ENCODE results near the gene COX7A2. TPM values are rescaled to one million over a fixed set of nuclear protein-coding genes. Genes with fewer than 3 reads are reported as not detected.

COX7A2 gene
- total RNA-seq, 1 experiment from 2014 or later = 516 TPM

DNA sequence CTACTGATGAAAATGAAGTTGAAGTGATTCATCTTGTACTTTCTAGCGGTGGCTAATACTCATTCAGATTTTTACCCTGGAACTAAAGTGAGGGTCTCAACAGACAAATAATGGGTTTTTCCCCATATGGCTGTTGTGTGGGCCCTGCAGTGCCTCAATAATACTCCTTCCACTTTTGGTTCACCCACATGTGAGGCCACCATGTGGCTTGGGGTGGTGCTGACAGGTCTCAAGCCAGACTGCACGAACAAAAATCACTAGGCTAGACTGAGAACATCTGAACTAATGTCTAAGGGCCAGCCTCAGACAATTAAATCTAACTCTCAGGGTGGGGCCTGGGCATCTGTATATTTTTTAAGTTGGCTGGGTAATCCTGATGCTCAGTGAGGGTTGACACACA is 29.9 kb downstream of the COX7A2 start:
- Histone ChIP-seq H3K23ac (ENCODE audit: insufficient read length, low read depth, low read length) (no peak overlapping the region), H3K79me1 (ENCODE audit: insufficient read depth, low read depth, low read length, poor library complexity, severe bottlenecking) (no peaks in the 10 kb centered on the region), H3T11ph (ENCODE audit: low read length) (no peak overlapping the region), H3K4me2 (ENCODE audit: insufficient read depth, insufficient read length, low read length) (no peak overlapping the region), H2AK5ac (ENCODE audit: insufficient read length, low read length) (no peak overlapping the region), H3K9me3 (ENCODE audit: control insufficient read depth, low read depth, low read length) (no peaks in the 10 kb centered on the region), H4K20me1 (ENCODE audit: control insufficient read depth, insufficient read depth, insufficient read length) (no peaks in the 10 kb centered on the region), H4K8ac (replicated peaks; ENCODE audit: insufficient read length, low read depth, low read length) (no peak overlapping the region), H3K27me3 (ENCODE audit: insufficient read depth, low read length) (peaks cover under 1% of the 10 kb centered on the region; the same call in 1 of the 2 replicates), H3K56ac (ENCODE audit: insufficient read length, low read depth, low read length) (no peak overlapping the region), H2BK20ac (ENCODE audit: low read depth, low read length, poor library complexity, severe bottlenecking) (no peak overlapping the region), H4K91ac (ENCODE audit: insufficient read length, low read depth, low read length) (no peak overlapping the region), H2AFZ (ENCODE audit: low read length) (no peak overlapping the region), H3K4me1 (ENCODE audit: insufficient read depth, low read length) (peaks cover 3% of the 10 kb centered on the region; the same call in 1 of the 2 replicates), H4K5ac (ENCODE audit: insufficient read length, low read depth, low read length) (no peak overlapping the region), H2BK5ac (ENCODE audit: insufficient read length, low read length) (no peak overlapping the region), H3K23me2 (ENCODE audit: insufficient read length, low read depth, low read length, poor library complexity, severe bottlenecking) (peaks cover under 1% of the 10 kb centered on the region), H3K4ac (ENCODE audit: low read depth, low read length) (no peak overlapping the region), H3K9ac (ENCODE audit: extremely low read depth, insufficient read length, low read length) (no peak overlapping the region), H3K18ac (ENCODE audit: insufficient read length, low read depth, low read length) (no peak overlapping the region), H2BK12ac (ENCODE audit: insufficient read length, low read depth, low read length) (no peak overlapping the region), H3K79me2 (ENCODE audit: insufficient read depth, low read length) (no peaks in the 10 kb centered on the region), H3K14ac (ENCODE audit: insufficient read depth, low read length) (no peak overlapping the region), H3K27ac (ENCODE audit: insufficient read length, low read depth, low read length) (no peak overlapping the region), H2BK120ac (ENCODE audit: low read depth, low read length, poor library complexity, severe bottlenecking) (no peak overlapping the region), H2BK15ac (ENCODE audit: low read depth, low read length) (no peak overlapping the region)
- peak overlapping the region in 1 of 2 experiments; percentile 25; a peak in 1 of 5 replicates for H3K4me3 Mint-ChIP-seq
- no CpG with 5 or more reads among the region's 2 CpGs for WGBS (ENCODE audit: extremely low coverage, insufficient read length, low lambda C conversion rate)
- TF ChIP-seq, protein P1, sequence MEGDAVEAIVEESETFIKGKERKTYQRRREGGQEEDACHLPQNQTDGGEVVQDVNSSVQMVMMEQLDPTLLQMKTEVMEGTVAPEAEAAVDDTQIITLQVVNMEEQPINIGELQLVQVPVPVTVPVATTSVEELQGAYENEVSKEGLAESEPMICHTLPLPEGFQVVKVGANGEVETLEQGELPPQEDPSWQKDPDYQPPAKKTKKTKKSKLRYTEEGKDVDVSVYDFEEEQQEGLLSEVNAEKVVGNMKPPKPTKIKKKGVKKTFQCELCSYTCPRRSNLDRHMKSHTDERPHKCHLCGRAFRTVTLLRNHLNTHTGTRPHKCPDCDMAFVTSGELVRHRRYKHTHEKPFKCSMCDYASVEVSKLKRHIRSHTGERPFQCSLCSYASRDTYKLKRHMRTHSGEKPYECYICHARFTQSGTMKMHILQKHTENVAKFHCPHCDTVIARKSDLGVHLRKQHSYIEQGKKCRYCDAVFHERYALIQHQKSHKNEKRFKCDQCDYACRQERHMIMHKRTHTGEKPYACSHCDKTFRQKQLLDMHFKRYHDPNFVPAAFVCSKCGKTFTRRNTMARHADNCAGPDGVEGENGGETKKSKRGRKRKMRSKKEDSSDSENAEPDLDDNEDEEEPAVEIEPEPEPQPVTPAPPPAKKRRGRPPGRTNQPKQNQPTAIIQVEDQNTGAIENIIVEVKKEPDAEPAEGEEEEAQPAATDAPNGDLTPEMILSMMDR (conservative IDR thresholded peaks at IDR 0.05) = no peak
- H3K4me1 Mint-ChIP-seq = peaks cover 31 to 37% of the 10 kb centered on the region in 2 experiments
- H3K36me3 Mint-ChIP-seq (ENCODE audit: insufficient read depth in 1 of 3, low read depth in 3 of 3) = no peaks in the 10 kb centered on the region
- peaks cover 19% of the 10 kb centered on the region for H3K27me3 Mint-ChIP-seq (ENCODE audit: low read depth)
- peak overlapping the region in 1 of 3 experiments; percentile 95; a peak in 3 of 7 replicates for H3K27ac Mint-ChIP-seq
- no peak for DNase-seq
- H3K9me3 Mint-ChIP-seq = no peaks in the 10 kb centered on the region; a peak in 1 of 5 replicates
